Measurements from ENCODE around the gene REEP3. TPM values are rescaled to one million over a fixed set of nuclear protein-coding genes. Genes with fewer than 3 reads are reported as not detected.

REEP3 gene
- polyA plus RNA-seq, 6 donors from 2014 or later: 5.0 to 7.5 (median 6.3) TPM

DNA sequence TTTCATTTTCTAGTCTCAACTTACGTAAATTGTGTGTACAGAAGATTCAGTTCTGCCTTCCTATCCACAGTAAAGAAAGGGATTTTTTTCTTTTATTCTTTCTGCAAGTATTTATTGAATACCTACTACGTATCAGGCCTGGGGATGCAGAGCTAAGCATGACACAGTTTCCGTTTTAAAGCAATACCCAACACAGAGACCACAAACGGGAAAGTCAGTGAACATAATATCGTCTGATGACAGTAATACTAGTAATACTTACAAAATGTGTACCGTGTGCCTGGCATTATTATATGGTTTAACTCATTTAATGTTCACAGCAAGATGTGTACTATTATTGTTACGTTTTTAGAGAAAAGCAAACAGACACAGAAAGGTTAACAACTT, 22.4 kb downstream of the REEP3 start:
- no peak overlapping the region for H3K4me3 Mint-ChIP-seq

GRCh38 chr10:63544418-63544817, 23.2 kb downstream of the REEP3 start:
- Mint-ChIP-seq H3K9me3 (no peaks in the 10 kb centered on the region), H3K27me3 (no peaks in the 10 kb centered on the region), H3K27ac (no peak overlapping the region), H3K36me3 (no peaks in the 10 kb centered on the region), H3K4me3 (no peak overlapping the region), H3K4me1 (peaks cover 0 to 13% (median 10%) of the 10 kb centered on the region in 3 donors)
- DNase-seq (no peak), ATAC-seq (ENCODE audit: low read depth in 2 of 2) (no peak)

More for the DNA sequence above, 22.4 kb downstream of the REEP3 start:
- Mint-ChIP-seq H3K4me1 (peaks cover 0 to 13% (median 10%) of the 10 kb centered on the region in 3 donors), H3K27ac (no peak overlapping the region), H3K9me3 (no peaks in the 10 kb centered on the region), H3K36me3 (no peaks in the 10 kb centered on the region), H3K27me3 (no peaks in the 10 kb centered on the region)
- DNase-seq (no peak), ATAC-seq (ENCODE audit: low read depth in 2 of 2) (no peak)

- Mint-ChIP-seq H3K4me1 (peaks cover 1 to 12% (median 11%) of the 10 kb centered on the region in 3 donors), H3K27me3 (no peaks in the 10 kb centered on the region), H3K9me3 (no peaks in the 10 kb centered on the region), H3K36me3 (no peaks in the 10 kb centered on the region), H3K4me3 (no peak overlapping the region), H3K27ac (no peak overlapping the region)
- no peak for ATAC-seq (ENCODE audit: low read depth in 2 of 2)
- no peak for DNase-seq
These were observed 26.6 kb downstream of the REEP3 start for GRCh38 chr10:63547628-63548360.

GRCh38 chr10:63548860-63549259, 27.7 kb downstream of the REEP3 start:
- H3K4me3 Mint-ChIP-seq: no peak overlapping the region
- DNase-seq: no peak
- no peak for ATAC-seq (ENCODE audit: low read depth in 2 of 2)
- peaks cover 6 to 19% (median 16%) of the 10 kb centered on the region in 3 donors for H3K4me1 Mint-ChIP-seq
- H3K27ac Mint-ChIP-seq: peak overlapping the region in 1 of 6 donors; percentile 68
- H3K9me3 Mint-ChIP-seq: no peaks in the 10 kb centered on the region
- no peaks in the 10 kb centered on the region for H3K27me3 Mint-ChIP-seq
- no peaks in the 10 kb centered on the region for H3K36me3 Mint-ChIP-seq

GRCh38 chr10:63549810-63550209, 28.6 kb downstream of the REEP3 start:
- Mint-ChIP-seq H3K4me3 (no peak overlapping the region), H3K27ac (peak overlapping the region in 1 of 6 donors; percentile 35)
- ATAC-seq (ENCODE audit: low read depth in 2 of 2): no peak

GRCh38 chr10:63553031-63553430, 31.8 kb downstream of the REEP3 start:
- no peak overlapping the region for H3K27ac Mint-ChIP-seq
- no peak for ATAC-seq (ENCODE audit: low read depth in 2 of 2)

More at GRCh38 chr10:63549810-63550209, 28.6 kb downstream of the REEP3 start:
- H3K27me3 Mint-ChIP-seq: no peaks in the 10 kb centered on the region
- H3K36me3 Mint-ChIP-seq: no peaks in the 10 kb centered on the region
- DNase-seq: no peak
- H3K9me3 Mint-ChIP-seq: no peaks in the 10 kb centered on the region
- peaks cover 15 to 24% (median 17%) of the 10 kb centered on the region in 3 donors for H3K4me1 Mint-ChIP-seq

DNA sequence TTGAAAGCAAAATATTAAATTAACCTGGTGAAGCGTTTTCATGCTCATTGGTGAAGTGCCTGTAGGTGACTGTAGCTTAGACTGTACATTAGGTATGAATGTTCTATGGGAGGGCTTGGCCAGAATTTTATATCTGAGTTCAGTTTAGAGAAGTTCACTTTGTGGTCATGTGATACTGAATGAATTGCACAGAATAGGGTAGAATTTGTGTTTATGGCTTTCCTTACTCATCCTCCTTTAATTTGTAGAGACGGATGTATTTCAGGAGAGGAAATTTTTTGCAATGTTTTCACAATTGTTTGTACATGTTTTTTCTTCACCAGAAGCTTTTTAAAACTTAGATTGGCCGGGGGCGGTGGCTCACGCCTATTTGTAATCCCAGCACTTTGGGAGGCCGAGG, 32.3 kb downstream of the REEP3 start:
- DNase-seq: no peak
- H3K36me3 Mint-ChIP-seq: no peaks in the 10 kb centered on the region
- no peaks in the 10 kb centered on the region for H3K9me3 Mint-ChIP-seq
- no peak overlapping the region for H3K4me3 Mint-ChIP-seq
- peaks cover 14 to 23% (median 23%) of the 10 kb centered on the region in 3 donors for H3K4me1 Mint-ChIP-seq
- no peak for ATAC-seq (ENCODE audit: low read depth in 2 of 2)
- H3K27ac Mint-ChIP-seq: peak overlapping the region in 2 of 6 donors; percentile 13 to 52
- no peaks in the 10 kb centered on the region for H3K27me3 Mint-ChIP-seq

More at GRCh38 chr10:63553031-63553430, 31.8 kb downstream of the REEP3 start:
- H3K9me3 Mint-ChIP-seq: no peaks in the 10 kb centered on the region
- DNase-seq: no peak
- no peaks in the 10 kb centered on the region for H3K27me3 Mint-ChIP-seq
- H3K4me1 Mint-ChIP-seq: peaks cover 14 to 23% (median 23%) of the 10 kb centered on the region in 3 donors
- no peak overlapping the region for H3K4me3 Mint-ChIP-seq
- H3K36me3 Mint-ChIP-seq: no peaks in the 10 kb centered on the region

DNA sequence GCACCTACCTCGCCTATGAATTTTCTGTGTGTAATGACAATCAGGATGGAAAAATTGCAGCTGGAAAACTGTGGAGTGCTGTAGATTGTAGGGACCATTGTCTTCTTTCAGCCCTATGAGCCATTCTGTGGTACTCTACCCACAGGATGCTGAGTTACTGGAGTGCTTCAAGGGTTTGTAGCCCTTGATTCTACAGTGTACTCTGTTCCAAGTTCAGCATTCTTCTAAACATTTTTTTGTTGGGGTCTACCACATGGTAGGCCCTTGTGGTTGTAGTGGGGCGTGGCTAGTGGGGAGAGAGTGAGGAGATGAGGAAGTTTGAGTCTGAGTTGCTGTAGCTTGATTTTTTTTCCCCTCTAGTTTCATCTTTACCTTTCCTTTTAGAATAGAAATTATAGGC, 33.5 kb downstream of the REEP3 start:
- H3K27me3 Mint-ChIP-seq: no peaks in the 10 kb centered on the region
- no peaks in the 10 kb centered on the region for H3K9me3 Mint-ChIP-seq
- ATAC-seq (ENCODE audit: low read depth in 2 of 2) (peak; percentile 100), DNase-seq (peak; percentile 70)
- H3K36me3 Mint-ChIP-seq: no peaks in the 10 kb centered on the region
- peak overlapping the region in 4 of 6 donors; percentile 18 to 58 (median 44) for H3K27ac Mint-ChIP-seq
- peak overlapping the region in 2 of 8 donors; percentile 1 to 67 for H3K4me3 Mint-ChIP-seq
- peaks cover 14 to 23% (median 23%) of the 10 kb centered on the region in 3 donors for H3K4me1 Mint-ChIP-seq

GRCh38 chr10:63555330-63555729, 34.1 kb downstream of the REEP3 start:
- DNase-seq (no peak), ATAC-seq (ENCODE audit: low read depth in 2 of 2) (no peak)
- H3K27ac Mint-ChIP-seq: peak overlapping the region in 1 of 6 donors; percentile 47
- H3K4me3 Mint-ChIP-seq: no peak overlapping the region
- no peaks in the 10 kb centered on the region for H3K27me3 Mint-ChIP-seq
- no peaks in the 10 kb centered on the region for H3K36me3 Mint-ChIP-seq
- peaks cover 14 to 23% (median 23%) of the 10 kb centered on the region in 3 donors for H3K4me1 Mint-ChIP-seq
- no peaks in the 10 kb centered on the region for H3K9me3 Mint-ChIP-seq

GRCh38 chr10:63558132-63558784, 37.1 kb downstream of the REEP3 start:
- no peak for ATAC-seq (ENCODE audit: low read depth in 2 of 2)
- Mint-ChIP-seq H3K9me3 (no peaks in the 10 kb centered on the region), H3K4me1 (peaks cover 12 to 18% (median 17%) of the 10 kb centered on the region in 3 donors), H3K4me3 (no peak overlapping the region), H3K27me3 (no peaks in the 10 kb centered on the region), H3K36me3 (no peaks in the 10 kb centered on the region), H3K27ac (peak overlapping the region in 1 of 6 donors; percentile 12)
- no peak for DNase-seq

- ATAC-seq (ENCODE audit: low read depth in 2 of 2): no peak
- no peak for DNase-seq
- H3K27ac Mint-ChIP-seq: peak overlapping the region in 1 of 6 donors; percentile 37
- no peaks in the 10 kb centered on the region for H3K9me3 Mint-ChIP-seq
- peaks cover 0 to 3% (median 0%) of the 10 kb centered on the region in 3 donors for H3K4me1 Mint-ChIP-seq
- no peaks in the 10 kb centered on the region for H3K36me3 Mint-ChIP-seq
- H3K27me3 Mint-ChIP-seq: no peaks in the 10 kb centered on the region
- no peak overlapping the region for H3K4me3 Mint-ChIP-seq
These were observed 40.1 kb downstream of the REEP3 start for GRCh38 chr10:63561341-63561740.

- no peak overlapping the region for H3K4me3 Mint-ChIP-seq
- ATAC-seq (ENCODE audit: low read depth in 2 of 2) (no peak), DNase-seq (no peak)
- H3K27me3 Mint-ChIP-seq: no peaks in the 10 kb centered on the region
- H3K27ac Mint-ChIP-seq: peak overlapping the region in 1 of 6 donors; percentile 19
- no peaks in the 10 kb centered on the region for H3K36me3 Mint-ChIP-seq
- no peaks in the 10 kb centered on the region for H3K9me3 Mint-ChIP-seq
- H3K4me1 Mint-ChIP-seq: peaks cover 0 to 3% (median 0%) of the 10 kb centered on the region in 3 donors
These were observed 41.2 kb downstream of the REEP3 start for GRCh38 chr10:63562391-63562790.

- Mint-ChIP-seq H3K27ac (no peak overlapping the region), H3K27me3 (no peaks in the 10 kb centered on the region), H3K4me3 (no peak overlapping the region), H3K4me1 (peaks cover 0 to 3% (median 0%) of the 10 kb centered on the region in 3 donors), H3K36me3 (no peaks in the 10 kb centered on the region), H3K9me3 (no peaks in the 10 kb centered on the region)
- ATAC-seq (ENCODE audit: low read depth in 2 of 2) (no peak), DNase-seq (no peak)
These were observed 41.7 kb downstream of the REEP3 start for GRCh38 chr10:63562857-63563256.

GRCh38 chr10:63563623-63564022, 42.4 kb downstream of the REEP3 start:
- H3K4me1 Mint-ChIP-seq: peaks cover 0 to 3% (median 0%) of the 10 kb centered on the region in 3 donors
- H3K27ac Mint-ChIP-seq: no peak overlapping the region
- DNase-seq: no peak
- no peak overlapping the region for H3K4me3 Mint-ChIP-seq
- no peaks in the 10 kb centered on the region for H3K27me3 Mint-ChIP-seq
- ATAC-seq (ENCODE audit: low read depth in 2 of 2): no peak
- H3K9me3 Mint-ChIP-seq: no peaks in the 10 kb centered on the region
- no peaks in the 10 kb centered on the region for H3K36me3 Mint-ChIP-seq

All from naive B cell (primary cell).